ENCODE measurements around the gene RPTOR. TPM values are rescaled to one million over a fixed set of nuclear protein-coding genes. Genes with fewer than 3 reads are reported as not detected.

Gene RPTOR
- total RNA-seq, 1 experiment from 2014 or later: 25.1 TPM

GRCh38 chr17:80894726-80895125, 350.1 kb downstream of the RPTOR start:
- Histone ChIP-seq H3K56ac (ENCODE audit: insufficient read length, low read depth, low read length) (no peak overlapping the region), H3K4me2 (ENCODE audit: insufficient read depth, insufficient read length, low read length) (no peak overlapping the region), H2AK5ac (ENCODE audit: insufficient read length, low read length) (no peak overlapping the region), H3T11ph (ENCODE audit: low read length) (no peak overlapping the region), H2BK120ac (ENCODE audit: low read depth, low read length, poor library complexity, severe bottlenecking) (no peak overlapping the region), H3K9ac (ENCODE audit: extremely low read depth, insufficient read length, low read length) (no peak overlapping the region), H4K20me1 (ENCODE audit: control insufficient read depth, insufficient read depth, insufficient read length) (peaks cover 2% of the 10 kb centered on the region), H3K27me3 (ENCODE audit: insufficient read depth, low read length) (no peaks in the 10 kb centered on the region), H3K23me2 (ENCODE audit: insufficient read length, low read depth, low read length, poor library complexity, severe bottlenecking) (no peaks in the 10 kb centered on the region), H3K23ac (ENCODE audit: insufficient read length, low read depth, low read length) (no peak overlapping the region), H4K8ac (replicated peaks; ENCODE audit: insufficient read length, low read depth, low read length) (no peak overlapping the region), H2BK5ac (ENCODE audit: insufficient read length, low read length) (no peak overlapping the region), H4K91ac (ENCODE audit: insufficient read length, low read depth, low read length) (no peak overlapping the region), H2BK12ac (ENCODE audit: insufficient read length, low read depth, low read length) (no peak overlapping the region), H3K4ac (ENCODE audit: low read depth, low read length) (no peak overlapping the region), H2AFZ (ENCODE audit: low read length) (no peak overlapping the region), H3K4me1 (ENCODE audit: insufficient read depth, low read length) (no peaks in the 10 kb centered on the region), H4K5ac (ENCODE audit: insufficient read length, low read depth, low read length) (no peak overlapping the region), H3K79me1 (ENCODE audit: insufficient read depth, low read depth, low read length, poor library complexity, severe bottlenecking) (no peaks in the 10 kb centered on the region), H3K79me2 (ENCODE audit: insufficient read depth, low read length) (no peaks in the 10 kb centered on the region), H3K14ac (ENCODE audit: insufficient read depth, low read length) (no peak overlapping the region), H3K9me3 (ENCODE audit: control insufficient read depth, low read depth, low read length) (no peaks in the 10 kb centered on the region), H2BK15ac (ENCODE audit: low read depth, low read length) (no peak overlapping the region), H3K27ac (ENCODE audit: insufficient read length, low read depth, low read length) (no peak overlapping the region), H3K18ac (ENCODE audit: insufficient read length, low read depth, low read length) (no peak overlapping the region), H2BK20ac (ENCODE audit: low read depth, low read length, poor library complexity, severe bottlenecking) (no peak overlapping the region)
- DNase-seq: no peak
- no peak overlapping the region for H3K4me3 Mint-ChIP-seq
- no CpG with 5 or more reads among the region's 16 CpGs for WGBS (ENCODE audit: extremely low coverage, insufficient read length, low lambda C conversion rate)
- H3K27ac Mint-ChIP-seq: no peak overlapping the region; a peak in 2 of 7 replicates
- no peak for TF ChIP-seq CTCF (conservative IDR thresholded peaks at IDR 0.05)
- no peaks in the 10 kb centered on the region for H3K27me3 Mint-ChIP-seq (ENCODE audit: low read depth)
- H3K4me1 Mint-ChIP-seq: peaks cover 2 to 4% of the 10 kb centered on the region in 2 experiments; a peak in 2 of 4 replicates
- no peaks in the 10 kb centered on the region for H3K9me3 Mint-ChIP-seq
- peaks cover 10 to 24% (median 21%) of the 10 kb centered on the region in 3 experiments; a peak in 6 of 7 replicates for H3K36me3 Mint-ChIP-seq (ENCODE audit: insufficient read depth in 1 of 3, low read depth in 3 of 3)

Data from H9 (cell line).